Activated T-helper 1 cell treated with anti-CD3 and anti-CD28 coated beads, Interleukin-12 subunit alpha, Interleukin-12 subunit beta, Interleukin-2, Interleukin-4 antibody, amounts not matched to agents 30 ng/mL and 10 ng/mL and 1 ng/mL, durations not matched to agents 14 hours and 24 hours and 36 hours (primary cell): ENCODE data around the gene JAZF1. TPM values are rescaled to one million over a fixed set of nuclear protein-coding genes. Genes with fewer than 3 reads are reported as not detected.

ENCODE experiments used
- DNase-seq: peaks from one replicate; pipeline ENCODE4 v3.0.0; 2021; ENCODE audit warnings: low spot score
- H3K27ac Mint-ChIP-seq: one replicate; pipeline ENCODE4 v1.8.0; 2021; ENCODE audit warnings: mild to moderate bottlenecking, mixed read lengths
- H3K27me3 Mint-ChIP-seq: one replicate; pipeline ENCODE4 v1.8.0; 2022; ENCODE audit warnings: mild to moderate bottlenecking, moderate library complexity, mixed read lengths; ENCODE audit not compliant: insufficient read depth
- H3K36me3 Mint-ChIP-seq: one replicate; pipeline ENCODE4 v1.8.0; 2021; ENCODE audit warnings: low read depth, mixed read lengths
- H3K4me1 Mint-ChIP-seq: one replicate; pipeline ENCODE4 v1.8.0; 2021; ENCODE audit warnings: low read depth, mixed read lengths
- H3K4me3 Mint-ChIP-seq: one replicate; pipeline ENCODE4 v1.8.0; 2021; ENCODE audit warnings: mild to moderate bottlenecking, moderate library complexity, mixed read lengths
- H3K9me3 Mint-ChIP-seq: one replicate; pipeline ENCODE4 v1.8.0; 2021; ENCODE audit warnings: mixed read lengths
- intact Hi-C: fragments of 100-400 bp; cut with micrococcal nuclease; formaldehyde crosslinking; loops from one replicate; pipeline ENCODE4 v1.15.1; 2024
- total RNA-seq: library from RNA; stranded (reverse); gene quantifications from 2 replicates; pipeline ENCODE4 v1.2.3, GENCODE V29; 2022

JAZF1 gene
- total RNA-seq, 1 donor from 2014 or later: 9.8 TPM

DNA sequence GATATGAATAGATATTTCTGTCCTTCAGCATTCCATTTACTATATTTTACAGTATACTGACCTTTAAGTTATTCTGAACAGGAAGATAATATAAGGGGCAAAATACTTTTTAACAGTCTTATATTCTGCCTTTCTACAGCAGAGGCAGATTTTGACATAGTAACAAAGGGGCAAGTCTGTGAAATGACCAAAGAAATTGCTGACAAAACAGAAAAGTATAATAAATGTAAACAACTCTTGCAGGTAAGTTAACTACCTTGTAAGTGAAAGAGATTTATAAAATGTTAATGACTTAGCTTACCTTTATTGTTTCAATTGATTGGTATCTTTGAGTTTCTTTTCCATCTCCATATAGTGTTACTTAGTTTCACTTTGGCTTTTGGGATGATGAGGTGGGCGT lies 384.6 kb downstream of the JAZF1 start:
- H3K27ac Mint-ChIP-seq: no peak overlapping the region
- peaks cover 30% of the 10 kb centered on the region for H3K36me3 Mint-ChIP-seq
- no peaks in the 10 kb centered on the region for H3K9me3 Mint-ChIP-seq
- no peaks in the 10 kb centered on the region for H3K27me3 Mint-ChIP-seq
- H3K4me3 Mint-ChIP-seq: no peak overlapping the region
- peaks cover 6% of the 10 kb centered on the region for H3K4me1 Mint-ChIP-seq
- DNase-seq: no peak
- intact Hi-C loops: no loop called here

DNA sequence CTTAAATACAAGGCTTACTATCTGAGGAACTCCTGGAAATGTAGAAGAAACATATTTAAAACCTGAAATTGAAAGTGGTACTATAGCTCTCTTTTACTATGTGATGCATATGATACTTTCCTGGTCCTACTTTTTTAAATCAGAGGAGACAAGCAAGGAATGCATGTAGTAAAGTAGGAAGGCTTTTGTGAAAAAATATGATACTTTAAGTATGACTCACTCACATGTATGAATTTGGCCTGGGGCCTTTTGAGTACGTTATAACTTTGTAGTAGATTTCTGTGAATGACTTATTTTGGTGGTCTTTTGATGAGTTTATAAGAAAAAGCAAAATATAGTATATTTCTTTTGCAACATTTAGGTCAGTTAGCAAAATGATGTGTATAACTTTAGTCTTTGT lies 386.8 kb downstream of the JAZF1 start:
- H3K27me3 Mint-ChIP-seq: no peaks in the 10 kb centered on the region
- H3K4me1 Mint-ChIP-seq: peaks cover 6% of the 10 kb centered on the region
- H3K27ac Mint-ChIP-seq: no peak overlapping the region
- no peaks in the 10 kb centered on the region for H3K9me3 Mint-ChIP-seq
- intact Hi-C loops: no loop called here
- H3K36me3 Mint-ChIP-seq: peaks cover 28% of the 10 kb centered on the region
- no peak overlapping the region for H3K4me3 Mint-ChIP-seq
- no peak for DNase-seq

DNA sequence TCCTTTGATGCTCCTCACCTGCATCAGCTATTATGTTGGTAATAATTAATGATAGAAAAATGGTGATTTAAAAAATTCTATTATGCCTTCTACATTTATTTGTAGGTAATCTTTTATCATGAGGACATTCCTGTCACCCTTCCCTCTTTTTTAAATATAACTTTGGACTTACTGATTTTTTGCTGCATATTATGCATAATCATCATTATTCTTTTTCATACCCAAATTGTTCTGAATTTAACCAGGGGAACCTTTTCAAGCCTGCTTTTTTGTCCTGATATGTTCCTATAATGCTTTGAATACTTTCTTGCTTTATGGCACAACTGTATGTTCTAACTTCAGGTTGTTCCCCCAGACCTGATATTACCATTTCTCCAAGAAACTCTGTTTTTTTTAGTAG lies 392.2 kb downstream of the JAZF1 start:
- Mint-ChIP-seq H3K9me3 (no peaks in the 10 kb centered on the region), H3K27ac (no peak overlapping the region), H3K4me3 (no peak overlapping the region), H3K36me3 (peaks cover 37% of the 10 kb centered on the region), H3K27me3 (no peaks in the 10 kb centered on the region), H3K4me1 (peaks cover 12% of the 10 kb centered on the region)
- intact Hi-C loops: no loop called here
- no peak for DNase-seq

DNA sequence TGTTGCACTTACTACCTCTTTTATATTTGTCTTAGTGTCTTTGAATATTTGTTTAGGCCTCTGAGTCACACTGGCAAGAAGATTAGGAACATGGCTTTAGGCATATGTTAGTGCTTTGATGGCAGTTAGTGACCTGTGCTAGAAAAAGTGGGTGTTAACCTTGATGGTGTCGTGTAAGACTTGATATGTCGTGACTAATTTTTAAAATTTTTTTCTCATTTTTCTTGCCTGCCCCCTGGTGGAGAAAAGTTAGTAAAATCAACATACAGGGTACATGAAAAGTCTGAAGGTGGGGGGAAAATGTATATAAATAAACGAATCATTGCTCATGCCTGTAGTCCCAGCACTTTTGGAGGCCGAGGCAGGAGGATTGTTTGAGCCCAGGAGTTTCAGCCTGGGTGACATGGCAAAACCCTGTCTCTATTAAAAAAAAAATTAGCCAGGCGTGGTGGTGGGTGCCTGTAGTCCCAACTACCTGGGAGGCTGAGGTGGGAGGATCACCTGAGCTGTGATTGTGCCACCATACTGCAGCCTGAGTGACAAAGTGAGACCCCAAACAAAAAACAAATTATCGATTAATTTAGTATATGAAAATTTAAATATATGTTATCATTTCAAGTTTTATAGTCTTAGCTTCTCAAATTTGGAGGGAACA lies 396.1 kb downstream of the JAZF1 start:
- H3K36me3 Mint-ChIP-seq: peaks cover 26% of the 10 kb centered on the region
- no peak overlapping the region for H3K4me3 Mint-ChIP-seq
- H3K9me3 Mint-ChIP-seq: no peaks in the 10 kb centered on the region
- peak overlapping the region; percentile 20 for H3K27ac Mint-ChIP-seq
- H3K27me3 Mint-ChIP-seq: no peaks in the 10 kb centered on the region
- H3K4me1 Mint-ChIP-seq: peaks cover 24% of the 10 kb centered on the region
- intact Hi-C loops: loop anchor here (1.0 to 5.0 kb wide), 5 partner anchors 44 to 587 kb away; partner anchors contain the start of gene TAX1BP1
- DNase-seq: peak; percentile 2

DNA sequence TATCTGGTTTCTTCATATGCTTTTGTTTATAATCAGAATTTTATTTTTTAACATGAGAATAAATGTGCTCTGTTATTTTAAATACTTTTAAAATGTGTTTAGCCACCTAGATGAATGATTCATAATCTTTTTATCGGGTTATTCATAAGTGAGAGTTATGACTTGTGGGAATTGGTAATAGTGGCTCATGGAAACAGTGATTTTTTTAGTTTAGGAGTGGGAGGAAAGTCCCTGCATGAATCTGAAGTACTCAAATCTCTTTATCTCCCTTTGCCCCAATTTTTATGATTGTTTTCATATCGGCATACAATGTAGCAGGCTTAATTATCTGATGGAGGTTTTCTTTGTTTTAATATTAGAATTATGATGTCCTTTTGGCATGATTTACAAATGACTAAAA lies 397.7 kb downstream of the JAZF1 start:
- Mint-ChIP-seq H3K4me1 (peaks cover 23% of the 10 kb centered on the region), H3K9me3 (no peaks in the 10 kb centered on the region), H3K27ac (no peak overlapping the region), H3K4me3 (no peak overlapping the region), H3K27me3 (no peaks in the 10 kb centered on the region), H3K36me3 (peaks cover 19% of the 10 kb centered on the region)
- intact Hi-C loops: loop anchor here (1.0 to 5.0 kb wide), 5 partner anchors 118 to 586 kb away; no protein-coding TSS in a partner anchor
- no peak for DNase-seq

DNA sequence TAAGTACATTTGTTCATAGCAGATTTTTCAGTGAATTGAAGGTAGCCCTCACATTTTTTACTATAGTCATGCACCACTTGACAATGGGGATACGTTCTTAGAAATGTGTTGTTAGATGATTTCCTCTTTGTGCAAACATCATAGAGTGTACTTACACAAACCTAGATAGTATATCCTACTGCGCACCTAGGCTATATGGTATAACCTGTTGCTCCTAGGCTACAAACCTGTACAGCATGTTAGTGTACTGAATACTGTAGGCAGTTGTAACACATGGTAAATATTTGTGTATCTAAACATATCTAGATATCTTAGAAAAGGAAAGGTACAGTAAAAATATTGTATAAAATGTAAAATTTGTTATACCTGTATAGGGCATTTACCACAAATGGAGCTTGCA lies 399.4 kb downstream of the JAZF1 start:
- Mint-ChIP-seq H3K4me3 (no peak overlapping the region), H3K36me3 (peaks cover 9% of the 10 kb centered on the region), H3K27me3 (no peaks in the 10 kb centered on the region), H3K4me1 (peaks cover 19% of the 10 kb centered on the region), H3K27ac (no peak overlapping the region), H3K9me3 (no peaks in the 10 kb centered on the region)
- intact Hi-C loops: loop anchor here (5.0 kb wide), 2 partner anchors 241 to 584 kb away; no protein-coding TSS in a partner anchor
- no peak for DNase-seq

Other genes with a start within 250 kb of the JAZF1 start
- not detected in 2 replicates for gene CREB5, start 231.7 kb upstream of the JAZF1 start, total RNA-seq